Measurements from ENCODE around the gene F7. TPM values are rescaled to one million over a fixed set of nuclear protein-coding genes. Genes with fewer than 3 reads are reported as not detected.

F7 gene
- polyA plus RNA-seq, 6 donors from 2014 or later: not detected

- no peak for ATAC-seq (ENCODE audit: low read depth in 2 of 2)
- Mint-ChIP-seq H3K4me3 (no peak overlapping the region), H3K9me3 (peaks cover 0 to 2% (median 0%) of the 10 kb centered on the region in 7 donors), H3K27ac (no peak overlapping the region), H3K36me3 (peaks cover 0 to 5% of the 10 kb centered on the region in 2 donors), H3K27me3 (no peaks in the 10 kb centered on the region), H3K4me1 (peaks cover 0 to 2% (median 0%) of the 10 kb centered on the region in 3 donors)
- DNase-seq: no peak
Observed at GRCh38 chr13:113086991-113087922, 18.3 kb upstream of the F7 start.

GRCh38 chr13:113087923-113088690 is 17.5 kb upstream of the F7 start:
- no peak overlapping the region for H3K27ac Mint-ChIP-seq
- H3K27me3 Mint-ChIP-seq: no peaks in the 10 kb centered on the region
- peaks cover 0 to 5% of the 10 kb centered on the region in 2 donors for H3K36me3 Mint-ChIP-seq
- peaks cover 0 to 2% (median 0%) of the 10 kb centered on the region in 7 donors for H3K9me3 Mint-ChIP-seq
- ATAC-seq (ENCODE audit: low read depth in 2 of 2): no peak
- no peak for DNase-seq
- peaks cover 0 to 2% (median 0%) of the 10 kb centered on the region in 3 donors for H3K4me1 Mint-ChIP-seq
- H3K4me3 Mint-ChIP-seq: no peak overlapping the region

GRCh38 chr13:113088691-113089020 is 16.9 kb upstream of the F7 start:
- H3K36me3 Mint-ChIP-seq: peaks cover 0 to 5% of the 10 kb centered on the region in 2 donors
- no peak overlapping the region for H3K27ac Mint-ChIP-seq
- no peak overlapping the region for H3K4me3 Mint-ChIP-seq
- peaks cover 0 to 2% (median 0%) of the 10 kb centered on the region in 7 donors for H3K9me3 Mint-ChIP-seq
- DNase-seq (no peak), ATAC-seq (ENCODE audit: low read depth in 2 of 2) (no peak)
- no peaks in the 10 kb centered on the region for H3K27me3 Mint-ChIP-seq
- peaks cover 0 to 2% (median 0%) of the 10 kb centered on the region in 3 donors for H3K4me1 Mint-ChIP-seq

- DNase-seq (no peak), ATAC-seq (ENCODE audit: low read depth in 2 of 2) (no peak)
- H3K36me3 Mint-ChIP-seq: peaks cover 0 to 1% of the 10 kb centered on the region in 2 donors
- H3K27me3 Mint-ChIP-seq: no peaks in the 10 kb centered on the region
- H3K27ac Mint-ChIP-seq: no peak overlapping the region
- no peaks in the 10 kb centered on the region for H3K9me3 Mint-ChIP-seq
- H3K4me3 Mint-ChIP-seq: no peak overlapping the region
- H3K4me1 Mint-ChIP-seq: no peaks in the 10 kb centered on the region
Observed at GRCh38 chr13:113089693-113090414, 15.7 kb upstream of the F7 start.

GRCh38 chr13:113090415-113090770 is 15.2 kb upstream of the F7 start:
- Mint-ChIP-seq H3K27me3 (no peaks in the 10 kb centered on the region), H3K4me3 (no peak overlapping the region), H3K36me3 (peaks cover 0 to 7% of the 10 kb centered on the region in 2 donors), H3K4me1 (no peaks in the 10 kb centered on the region), H3K9me3 (no peaks in the 10 kb centered on the region), H3K27ac (no peak overlapping the region)
- ATAC-seq (ENCODE audit: low read depth in 2 of 2) (no peak), DNase-seq (no peak)

- Mint-ChIP-seq H3K36me3 (peaks cover 0 to 10% of the 10 kb centered on the region in 2 donors), H3K27ac (peak overlapping the region in 2 of 6 donors; percentile 76 to 93), H3K9me3 (no peaks in the 10 kb centered on the region), H3K27me3 (no peaks in the 10 kb centered on the region), H3K4me3 (no peak overlapping the region), H3K4me1 (no peaks in the 10 kb centered on the region)
- ATAC-seq (ENCODE audit: low read depth in 2 of 2) (no peak), DNase-seq (no peak)
Observed at GRCh38 chr13:113090806-113091205, 14.8 kb upstream of the F7 start.

GRCh38 chr13:113091211-113091771 is 14.3 kb upstream of the F7 start:
- Mint-ChIP-seq H3K27me3 (no peaks in the 10 kb centered on the region), H3K27ac (peak overlapping the region in 2 of 6 donors; percentile 76 to 93), H3K4me3 (no peak overlapping the region), H3K4me1 (no peaks in the 10 kb centered on the region), H3K9me3 (no peaks in the 10 kb centered on the region), H3K36me3 (peaks cover 0 to 10% of the 10 kb centered on the region in 2 donors)
- DNase-seq (no peak), ATAC-seq (ENCODE audit: low read depth in 2 of 2) (no peak)

GRCh38 chr13:113091891-113092775 is 13.5 kb upstream of the F7 start:
- DNase-seq (no peak), ATAC-seq (ENCODE audit: low read depth in 2 of 2) (no peak)
- Mint-ChIP-seq H3K9me3 (no peaks in the 10 kb centered on the region), H3K4me1 (no peaks in the 10 kb centered on the region), H3K4me3 (no peak overlapping the region), H3K27me3 (no peaks in the 10 kb centered on the region), H3K27ac (no peak overlapping the region), H3K36me3 (peaks cover 0 to 10% of the 10 kb centered on the region in 2 donors)

- Mint-ChIP-seq H3K4me1 (no peaks in the 10 kb centered on the region), H3K36me3 (peaks cover 0 to 10% of the 10 kb centered on the region in 2 donors), H3K27me3 (no peaks in the 10 kb centered on the region), H3K4me3 (no peak overlapping the region), H3K9me3 (no peaks in the 10 kb centered on the region), H3K27ac (no peak overlapping the region)
- DNase-seq (no peak), ATAC-seq (ENCODE audit: low read depth in 2 of 2) (no peak)
Observed at GRCh38 chr13:113092776-113093579, 12.6 kb upstream of the F7 start.

GRCh38 chr13:113093580-113094409 is 11.8 kb upstream of the F7 start:
- Mint-ChIP-seq H3K36me3 (peaks cover 5 to 18% of the 10 kb centered on the region in 2 donors), H3K4me1 (no peaks in the 10 kb centered on the region), H3K27me3 (no peaks in the 10 kb centered on the region), H3K9me3 (no peaks in the 10 kb centered on the region), H3K27ac (no peak overlapping the region), H3K4me3 (no peak overlapping the region)
- ATAC-seq (ENCODE audit: low read depth in 2 of 2) (no peak), DNase-seq (no peak)

- no peaks in the 10 kb centered on the region for H3K9me3 Mint-ChIP-seq
- no peak overlapping the region for H3K27ac Mint-ChIP-seq
- no peak for DNase-seq
- no peak for ATAC-seq (ENCODE audit: low read depth in 2 of 2)
- peaks cover 7 to 19% of the 10 kb centered on the region in 2 donors for H3K36me3 Mint-ChIP-seq
- no peaks in the 10 kb centered on the region for H3K27me3 Mint-ChIP-seq
- H3K4me1 Mint-ChIP-seq: no peaks in the 10 kb centered on the region
- H3K4me3 Mint-ChIP-seq: no peak overlapping the region
Observed at GRCh38 chr13:113094410-113094800, 11.2 kb upstream of the F7 start.
